ENCODE results near the gene NTSR1. TPM values are rescaled to one million over a fixed set of nuclear protein-coding genes. Genes with fewer than 3 reads are reported as not detected.

The NTSR1 gene
- total and polyA plus RNA-seq, 2 of the 8 experiments (the other 6 are each of a cell fraction or from before 2014, with no cell fraction given): 0.53 to 0.89 TPM

GRCh38 chr20:62684981-62685380, 23.7 kb upstream of the NTSR1 start:
- Histone ChIP-seq H4K91ac (replicated peaks; ENCODE audit: insufficient read length, low read length) (no peak overlapping the region), H2AK5ac (ENCODE audit: low read depth, low read length) (no peak overlapping the region), H3K4ac (replicated peaks; ENCODE audit: insufficient read length, low read depth, low read length) (no peak overlapping the region), H4K20me1 (replicated peaks in 1 of 2; ENCODE audit: control insufficient read depth in 1 of 2, insufficient read depth in 2 of 2, low read length in 2 of 2) (peaks cover 0 to 1% of the 10 kb centered on the region in 2 experiments), H3K4me3 (ENCODE audit: extremely low read depth in 1 of 4, insufficient read depth in 2 of 4, low read depth in 3 of 4, low read length in 4 of 4) (no peak overlapping the region), H2BK20ac (ENCODE audit: low read length) (no peak overlapping the region), H2BK120ac (replicated peaks; ENCODE audit: low read depth, low read length) (no peak overlapping the region), H3K27me3 (replicated peaks in 1 of 4; ENCODE audit: control insufficient read depth in 3 of 4, extremely low read depth in 1 of 4, insufficient read depth in 3 of 4, low read length in 3 of 4) (no peaks in the 10 kb centered on the region; a peak in 1 of 7 replicates), H3K4me2 (ENCODE audit: insufficient read depth in 1 of 2, low read depth in 2 of 2, low read length in 2 of 2) (no peak overlapping the region), H3K56ac (replicated peaks; ENCODE audit: insufficient read length, low read depth, low read length) (no peak overlapping the region), H2BK5ac (ENCODE audit: low read depth, low read length) (no peak overlapping the region), H3K4me1 (replicated peaks in 1 of 4; ENCODE audit: control insufficient read depth in 3 of 4, insufficient read depth in 4 of 4, low read length in 3 of 4) (peaks cover 0 to 3% (median 0%) of the 10 kb centered on the region in 4 experiments; a peak in 2 of 7 replicates), H2BK15ac (ENCODE audit: low read length) (no peak overlapping the region), H3K23ac (ENCODE audit: insufficient read length) (no peak overlapping the region), H2AFZ (ENCODE audit: low read length) (no peak overlapping the region), H3K9ac (replicated peaks in 1 of 4; ENCODE audit: extremely low read depth in 1 of 4, low read depth in 3 of 4, low read length in 3 of 4) (no peak overlapping the region), H3K18ac (ENCODE audit: extremely low read depth, low read length) (no peak overlapping the region), H3K27ac (ENCODE audit: low read depth, low read length) (no peak overlapping the region), H3K79me1 (ENCODE audit: low read depth, low read length) (no peaks in the 10 kb centered on the region), H3K14ac (ENCODE audit: insufficient read length) (no peak overlapping the region), H3K9me3 (ENCODE audit: insufficient read depth in 2 of 2, low read depth in 1 of 2, low read length in 1 of 2) (peaks cover under 1 to 1% of the 10 kb centered on the region in 2 experiments; a peak in 1 of 4 replicates), H2BK12ac (ENCODE audit: low read depth, low read length) (no peak overlapping the region), H3K23me2 (ENCODE audit: low read depth, low read length) (no peaks in the 10 kb centered on the region), H4K5ac (ENCODE audit: insufficient read length, low read depth, low read length) (no peak overlapping the region), H3K79me2 (ENCODE audit: control insufficient read depth in 1 of 2, insufficient read depth in 2 of 2, low read length in 2 of 2) (no peaks in the 10 kb centered on the region), H3K36me3 (ENCODE audit: control insufficient read depth in 2 of 4, insufficient read depth in 4 of 4, low read length in 3 of 4) (no peaks in the 10 kb centered on the region), H4K8ac (ENCODE audit: extremely low read depth, insufficient read depth, low read length) (no peak overlapping the region)
- 69% methylated on average over 5 of the region's 12 CpGs; no CpG with 5 or more reads in 1 of the 2 experiments for WGBS, 2 experiments (ENCODE audit: extremely low coverage in 1 of 2, insufficient coverage in 1 of 2, insufficient read length in 1 of 2, insufficient replicate concordance in 2 of 2, low coverage in 1 of 2, low lambda C conversion rate in 2 of 2, missing lambda C conversion rate in 1 of 2)
- no peak for DNase-seq (ENCODE audit: low read depth in 1 of 2, low spot score in 2 of 2)
- FAIRE-seq: no peak
- POLR2A ChIA-PET (ENCODE audit: partially characterized antibody): interaction anchor here (1.4 kb wide), 1 partner anchor 10 kb away, joined by 3 read pairs; no protein-coding TSS in a partner anchor
- CTCF ChIA-PET (ENCODE audit: partially characterized antibody): interaction anchor here (1.1 to 2.6 kb wide), 9 partner anchors 9 to 106 kb away, joined by 3 to 23 read pairs (median 7); partner anchors contain the start of gene NTSR1
- TF ChIP-seq TAF1 (IDR thresholded peaks at IDR 0.05; ENCODE audit: low read depth, low read length) (no peak), EGR1 (IDR thresholded peaks at IDR 0.05; ENCODE audit: borderline replicate concordance, low read depth, low read length) (no peak), BRCA1 (IDR thresholded peaks at IDR 0.05; ENCODE audit: low read depth, low read length) (no peak), HDAC2 (IDR thresholded peaks at IDR 0.05; ENCODE audit: borderline replicate concordance in 1 of 2, low read depth in 2 of 2, low read length in 2 of 2) (no peak), SP4 (IDR thresholded peaks at IDR 0.05; ENCODE audit: low read length) (no peak), SP2 (IDR thresholded peaks at IDR 0.05; ENCODE audit: low read length) (no peak), JUN (IDR thresholded peaks at IDR 0.05; ENCODE audit: low read depth, low read length) (no peak), RFX5 (IDR thresholded peaks at IDR 0.05; ENCODE audit: borderline replicate concordance, low read depth, low read length) (no peak), SRF (IDR thresholded peaks at IDR 0.05; ENCODE audit: low read depth, low read length) (no peak), BACH1 (IDR thresholded peaks at IDR 0.05; ENCODE audit: low read length) (no peak), YY1 (IDR thresholded peaks at IDR 0.05; ENCODE audit: low read depth, low read length) (no peak), USF2 (IDR thresholded peaks at IDR 0.05; ENCODE audit: low read length) (no peak), TBP (IDR thresholded peaks at IDR 0.05; ENCODE audit: low read depth, low read length) (no peak), MAX (IDR thresholded peaks at IDR 0.05) (no peak)
